Neutrophil (primary cell): ENCODE results near the gene SIGLEC8.

Experiments
- H3K27ac ChIP-seq: fragments of 200-600 bp; sonication (generic); 2 replicates; pipeline ENCODE4 v1.5.1; 2016; ENCODE audit warnings: mild to moderate bottlenecking, moderate library complexity
- H3K27me3 ChIP-seq: fragments of 200-600 bp; sonication (generic); 2 replicates; pipeline ENCODE4 v1.6.0; 2016; ENCODE audit warnings: mild to moderate bottlenecking
- H3K36me3 ChIP-seq: fragments of 200-600 bp; sonication (generic); 2 replicates; pipeline ENCODE4 v1.5.1; 2017
- H3K4me1 ChIP-seq, 2 experiments: fragments of 200-600 bp in 1 of 2; sonication (generic) in 1 of 2; 1 replicate in 1 of 2; 2 replicates in 1 of 2; pipeline versions ENCODE4 v1.5.1 to v1.6.1; 2013 to 2016; ENCODE audit warnings: low read depth in 1 of 2, low read length in 1 of 2, mild to moderate bottlenecking in 1 of 2, moderate library complexity in 1 of 2; ENCODE audit not compliant: control insufficient read depth in 1 of 2, insufficient read depth in 1 of 2
- H3K4me3 ChIP-seq, 2 experiments: fragments of 200-600 bp in 1 of 2; sonication (generic) in 1 of 2; 1 replicate in 1 of 2; 2 replicates in 1 of 2; pipeline ENCODE4 v1.5.1; 2013 to 2016; ENCODE audit warnings: low read depth in 1 of 2, low read length in 1 of 2, mild to moderate bottlenecking in 1 of 2, moderate library complexity in 1 of 2
- H3K9me3 ChIP-seq: fragments of 200-600 bp; sonication (generic); 2 replicates; pipeline ENCODE4 v1.5.1; 2016
- CTCF ChIP-seq: fragments of 200-600 bp; sonication (generic); IDR thresholded peaks from 2 replicates; pipeline ENCODE4 v1.5.1; 2016; ENCODE audit warnings: antibody characterized with exemption

The SIGLEC8 gene

DNA sequence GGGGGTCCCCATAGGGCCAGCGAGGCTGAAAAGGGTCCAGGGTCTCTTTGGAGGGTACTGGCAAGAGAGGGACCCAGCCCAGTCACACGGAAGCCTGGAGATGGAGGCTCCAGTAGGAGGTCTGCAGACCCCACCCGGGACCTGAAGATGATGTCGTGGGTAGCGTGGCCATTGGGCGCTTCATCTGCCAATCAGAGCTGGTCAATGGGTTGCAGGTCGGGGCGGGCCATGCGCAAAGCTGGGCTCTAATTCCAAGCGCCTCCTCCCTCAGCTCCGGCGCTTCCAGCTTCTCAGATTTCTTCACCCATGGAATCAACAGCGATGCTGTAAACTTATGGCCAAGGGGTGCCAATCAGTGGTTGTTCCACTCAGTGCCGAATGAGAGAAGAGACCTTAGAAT lies 32.4 kb upstream of the SIGLEC8 start:
- Histone ChIP-seq H3K9me3 (no peaks in the 10 kb centered on the region), H3K27me3 (peaks cover 2% of the 10 kb centered on the region), H3K27ac (no peak overlapping the region), H3K4me1 (peaks cover 0 to 5% of the 10 kb centered on the region in 2 experiments), H3K4me3 (no peak overlapping the region), H3K36me3 (no peaks in the 10 kb centered on the region)
- no peak for TF ChIP-seq CTCF

- H3K4me1 ChIP-seq, result peaks cover 0 to 5% of the 10 kb centered on the region in 2 experiments
- peaks cover 18% of the 10 kb centered on the region for H3K27me3 ChIP-seq
- no peaks in the 10 kb centered on the region for H3K9me3 ChIP-seq
- H3K36me3 ChIP-seq, result no peaks in the 10 kb centered on the region
- H3K4me3 ChIP-seq, result no peak overlapping the region
- TF ChIP-seq CTCF, result no peak
- H3K27ac ChIP-seq, result no peak overlapping the region
These were observed 30.9 kb upstream of the SIGLEC8 start for GRCh38 chr19:51489113-51489512.

- Histone ChIP-seq H3K27ac (no peak overlapping the region), H3K27me3 (peaks cover 23% of the 10 kb centered on the region), H3K9me3 (no peaks in the 10 kb centered on the region), H3K4me1 (peaks cover 0 to 2% of the 10 kb centered on the region in 2 experiments), H3K4me3 (no peak overlapping the region), H3K36me3 (no peaks in the 10 kb centered on the region)
- no peak for TF ChIP-seq CTCF
These were observed 30.2 kb upstream of the SIGLEC8 start for GRCh38 chr19:51488491-51488890.

- no peak overlapping the region for H3K4me3 ChIP-seq
- H3K27me3 ChIP-seq, result peaks cover 46% of the 10 kb centered on the region
- no peaks in the 10 kb centered on the region for H3K4me1 ChIP-seq
- H3K27ac ChIP-seq, result no peak overlapping the region
- no peaks in the 10 kb centered on the region for H3K9me3 ChIP-seq
- H3K36me3 ChIP-seq, result no peaks in the 10 kb centered on the region
- no peak for TF ChIP-seq CTCF
These were observed 27.9 kb upstream of the SIGLEC8 start for GRCh38 chr19:51485960-51486660.

GRCh38 chr19:51480590-51480989 lies 22.3 kb upstream of the SIGLEC8 start:
- no peaks in the 10 kb centered on the region for H3K36me3 ChIP-seq
- H3K27ac ChIP-seq, result no peak overlapping the region
- peaks cover 67% of the 10 kb centered on the region for H3K27me3 ChIP-seq
- peaks cover 4 to 7% of the 10 kb centered on the region in 2 experiments for H3K4me1 ChIP-seq
- no peak overlapping the region for H3K4me3 ChIP-seq
- no peaks in the 10 kb centered on the region for H3K9me3 ChIP-seq
- no peak for TF ChIP-seq CTCF
